Subcutaneous abdominal adipose tissue (tissue), 5 donors: Measurements from ENCODE around the gene NT5C3A.
A peak's percentile ranks its signal among the peaks of the same experiment; 100 is the strongest.

ENCODE experiments used
- H3K27ac ChIP-seq: one replicate; pipeline ENCODE4 v1.7.0; 2013; ENCODE audit warnings: low read depth, mild to moderate bottlenecking, inconsistent platforms, low read length, moderate library complexity
- H3K27me3 ChIP-seq, 5 donors: one replicate each; pipeline ENCODE4 v1.7.0; 2013; ENCODE audit warnings: low read length in 5 of 5, inconsistent platforms in 1 of 5; ENCODE audit not compliant: control insufficient read depth in 5 of 5, insufficient read depth in 4 of 5
- H3K36me3 ChIP-seq, 5 donors: one replicate each; pipeline ENCODE4 v1.7.0; 2013; ENCODE audit warnings: low read length in 5 of 5; ENCODE audit not compliant: control insufficient read depth in 5 of 5, insufficient read depth in 5 of 5
- H3K4me1 ChIP-seq, 5 donors: one replicate each; pipeline ENCODE4 v1.7.0; 2013; ENCODE audit warnings: low read length in 5 of 5, mild to moderate bottlenecking in 3 of 5, moderate library complexity in 1 of 5; ENCODE audit not compliant: control insufficient read depth in 5 of 5, insufficient read depth in 5 of 5
- H3K4me3 ChIP-seq, 5 donors: one replicate each; pipeline ENCODE4 v1.7.0; 2013; ENCODE audit warnings: low read length in 5 of 5, low read depth in 1 of 5
- H3K9ac ChIP-seq, 5 donors: one replicate each; pipeline ENCODE4 v1.7.0; 2013; ENCODE audit warnings: low read length in 5 of 5, mild to moderate bottlenecking in 4 of 5, moderate library complexity in 3 of 5
- H3K9me3 ChIP-seq, 5 donors: one replicate each; pipeline ENCODE4 v1.7.0; 2013; ENCODE audit warnings: low read length in 5 of 5; ENCODE audit not compliant: control insufficient read depth in 5 of 5
- donor health status: healthy.
- donor health status: healthy.
- donor health status: healthy.
- donor health status: healthy.
- donor health status: healthy.

Gene NT5C3A

DNA sequence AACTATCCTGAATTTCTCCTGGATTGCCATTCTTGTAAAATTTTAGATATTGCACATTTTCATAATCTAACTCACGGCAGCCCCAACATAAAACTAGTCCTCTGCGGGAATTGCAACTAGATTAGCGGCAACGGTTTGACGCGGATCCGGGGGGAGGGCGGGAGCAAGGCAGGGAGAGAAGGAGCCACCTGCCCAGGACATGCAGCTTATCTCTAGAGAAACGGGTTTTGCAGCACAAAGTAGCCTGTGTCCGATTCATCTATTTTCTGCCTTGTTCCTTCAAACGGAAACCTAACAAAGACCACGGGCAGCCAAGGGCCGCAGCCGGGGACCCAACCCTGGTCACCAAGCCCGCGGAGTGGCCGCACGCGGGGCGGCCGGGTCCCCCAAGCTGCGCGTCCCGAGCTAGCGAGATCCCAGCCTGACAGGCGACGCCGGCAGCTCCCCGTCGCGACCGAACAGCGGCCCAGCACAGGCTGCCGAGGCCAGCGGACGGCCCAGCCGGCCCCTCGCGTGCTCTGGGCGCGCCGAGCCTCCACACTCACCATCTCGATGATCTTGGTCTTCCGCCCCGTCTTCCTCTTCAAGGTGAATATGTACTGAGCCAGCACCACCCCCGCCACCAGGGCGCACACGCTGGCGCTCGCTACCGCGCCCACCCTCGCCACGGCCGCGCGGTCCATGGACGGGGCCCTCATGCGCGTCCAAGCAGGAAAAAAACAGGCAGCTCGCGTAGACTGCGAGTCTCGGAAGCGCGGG, at the start of gene NT5C3A:
NT5C3A (minus strand) TSS at position 754 of the 759 bp plus-strand sequence; CDS start at position 683, 71 bp downstream.
- Histone ChIP-seq H3K36me3 (no peaks in the 10 kb centered on the region), H3K4me1 (peaks cover 0 to 31% (median 23%) of the 10 kb centered on the region in 5 donors), H3K27me3 (no peaks in the 10 kb centered on the region), H3K4me3 (peak within 1 kb of the TSS; percentile 65 to 93 (median 90)), H3K9me3 (peaks cover 0 to 20% (median 10%) of the 10 kb centered on the region in 5 donors), H3K27ac (peak within 1 kb of the TSS; percentile 86), H3K9ac (peak within 1 kb of the TSS; percentile 64 to 94 (median 91))

DNA sequence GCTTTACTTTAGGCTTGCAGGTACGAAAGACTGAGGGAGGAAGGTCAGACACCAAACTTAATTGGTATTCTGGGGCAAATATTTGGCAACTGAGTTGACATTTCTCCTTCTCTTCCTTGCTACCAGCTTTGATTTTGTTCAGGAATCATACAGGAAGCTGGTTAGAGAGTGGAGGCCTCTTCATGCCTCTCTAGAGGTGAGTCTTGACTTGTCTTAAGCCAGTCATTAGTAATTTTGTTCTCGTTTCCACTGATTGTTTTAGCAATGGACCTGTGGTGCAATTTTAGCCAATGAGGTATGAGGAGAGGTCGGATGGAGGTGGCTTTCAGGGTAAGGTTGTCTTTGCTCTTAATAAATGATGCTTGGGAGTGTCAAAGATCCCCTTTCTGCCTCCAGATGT, 49.0 kb upstream of the NT5C3A start:
- no peak overlapping the region for H3K4me3 ChIP-seq
- H3K9ac ChIP-seq, result no peak overlapping the region
- H3K27ac ChIP-seq, result no peak overlapping the region
- H3K36me3 ChIP-seq, result no peaks in the 10 kb centered on the region
- H3K27me3 ChIP-seq, result peaks cover 0 to 2% (median 0%) of the 10 kb centered on the region in 5 donors
- peaks cover 5 to 27% (median 24%) of the 10 kb centered on the region in 5 donors for H3K4me1 ChIP-seq
- H3K9me3 ChIP-seq, result no peaks in the 10 kb centered on the region

DNA sequence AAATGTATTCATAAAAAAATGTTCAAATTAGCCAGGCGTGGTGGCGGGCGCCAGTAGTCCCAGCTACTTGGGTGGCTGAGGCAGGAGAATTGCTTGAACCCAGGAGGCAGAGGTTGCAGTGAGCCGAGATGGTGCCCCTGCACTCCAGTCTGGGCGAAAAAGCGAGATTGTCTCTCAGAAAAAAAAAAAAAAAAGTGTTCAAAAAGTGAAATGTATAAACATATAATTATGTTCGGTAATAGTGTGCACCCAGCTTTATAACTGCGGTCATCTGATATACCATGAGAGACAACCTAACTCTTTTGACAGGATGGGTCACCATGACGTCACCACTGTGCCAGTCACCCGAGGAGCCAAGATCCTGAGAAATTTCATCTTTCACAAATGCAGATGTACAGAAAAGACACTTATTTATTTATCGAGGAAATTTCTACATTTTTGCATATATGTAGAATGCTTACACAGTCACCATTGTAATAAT, 47.2 kb upstream of the NT5C3A start:
- Histone ChIP-seq H3K27me3 (peaks cover 0 to 2% (median 0%) of the 10 kb centered on the region in 5 donors), H3K4me1 (peaks cover 5 to 32% (median 30%) of the 10 kb centered on the region in 5 donors), H3K9ac (peak overlapping the region in 3 of 5 donors; percentile 20 to 56 (median 48)), H3K9me3 (no peaks in the 10 kb centered on the region), H3K27ac (no peak overlapping the region), H3K36me3 (no peaks in the 10 kb centered on the region), H3K4me3 (peak overlapping the region; percentile 60 to 87 (median 64))

DNA sequence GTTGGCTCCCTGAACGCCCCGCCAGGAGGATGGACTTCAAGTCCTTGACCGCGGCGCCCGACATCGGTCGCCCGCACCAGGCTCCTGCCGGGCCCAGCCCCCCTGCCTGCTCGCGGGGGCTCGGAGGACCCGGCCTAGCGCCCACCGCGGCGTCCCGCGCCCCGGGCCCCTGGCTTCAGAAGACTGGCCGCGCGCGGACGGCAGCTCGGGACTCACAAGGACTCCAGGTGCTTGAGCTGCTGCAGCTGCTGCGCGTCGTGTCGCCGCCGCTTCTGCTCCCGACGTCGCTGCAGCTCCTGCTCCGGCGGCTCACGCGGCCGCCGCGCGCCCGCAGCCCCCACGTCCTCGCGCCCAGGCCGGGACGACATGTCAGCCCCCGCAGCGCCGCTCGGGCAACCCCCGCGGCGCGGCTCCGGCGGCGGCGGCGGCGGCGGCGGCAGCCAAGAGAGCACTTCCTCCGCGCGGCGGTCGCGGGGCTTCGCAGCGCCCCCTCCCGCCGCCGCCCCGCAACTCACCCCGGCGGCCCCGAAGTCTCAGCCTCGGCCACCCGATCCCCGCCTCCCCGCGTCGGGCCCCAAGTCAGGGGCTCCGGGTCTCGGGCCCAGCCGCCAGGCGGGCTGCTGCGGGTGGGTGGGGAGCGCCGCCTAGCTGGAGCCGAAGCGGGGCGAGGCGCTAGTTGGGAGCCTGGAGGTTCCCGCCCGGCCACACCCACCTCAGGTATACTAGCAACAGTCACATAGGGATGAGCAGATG, 46.6 kb upstream of the NT5C3A start, which contains the start of gene RP9:
RP9 (minus strand) TSS at position 400 of the 753 bp plus-strand sequence; CDS start at position 368, 32 bp downstream.
- Histone ChIP-seq H3K9ac (peak within 1 kb of the TSS; percentile 86 to 92 (median 90)), H3K27ac (peak within 1 kb of the TSS; percentile 78), H3K36me3 (no peaks in the 10 kb centered on the region), H3K9me3 (no peaks in the 10 kb centered on the region), H3K4me3 (peak within 1 kb of the TSS; percentile 66 to 88 (median 86)), H3K4me1 (peaks cover 5 to 32% (median 30%) of the 10 kb centered on the region in 5 donors), H3K27me3 (peaks cover 0 to 2% (median 0%) of the 10 kb centered on the region in 5 donors)

DNA sequence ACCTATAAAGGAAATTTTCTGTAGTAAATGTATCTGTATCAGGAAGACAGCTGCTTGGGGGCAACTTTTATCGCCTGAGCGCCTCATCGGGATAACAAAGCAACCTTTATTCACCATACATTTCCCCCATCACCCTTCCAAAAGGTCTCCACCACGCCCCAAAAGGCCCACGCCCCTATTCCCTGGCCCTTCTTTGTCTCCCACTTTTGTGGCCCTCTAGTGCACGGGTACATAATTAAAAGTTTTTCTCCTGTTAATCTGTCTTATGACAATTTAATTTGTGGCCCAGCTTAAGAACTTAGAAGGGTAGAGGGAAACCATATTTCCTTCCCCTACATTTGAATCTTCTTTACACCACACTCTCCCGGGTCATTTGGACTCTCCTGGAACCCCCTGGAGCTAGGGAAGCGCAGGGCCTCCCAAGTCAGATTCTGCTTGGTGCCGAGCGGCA, 46.0 kb upstream of the NT5C3A start:
- Histone ChIP-seq H3K9me3 (no peaks in the 10 kb centered on the region), H3K4me1 (peaks cover 5 to 32% (median 30%) of the 10 kb centered on the region in 5 donors), H3K9ac (peak overlapping the region; percentile 86 to 92 (median 90))

DNA sequence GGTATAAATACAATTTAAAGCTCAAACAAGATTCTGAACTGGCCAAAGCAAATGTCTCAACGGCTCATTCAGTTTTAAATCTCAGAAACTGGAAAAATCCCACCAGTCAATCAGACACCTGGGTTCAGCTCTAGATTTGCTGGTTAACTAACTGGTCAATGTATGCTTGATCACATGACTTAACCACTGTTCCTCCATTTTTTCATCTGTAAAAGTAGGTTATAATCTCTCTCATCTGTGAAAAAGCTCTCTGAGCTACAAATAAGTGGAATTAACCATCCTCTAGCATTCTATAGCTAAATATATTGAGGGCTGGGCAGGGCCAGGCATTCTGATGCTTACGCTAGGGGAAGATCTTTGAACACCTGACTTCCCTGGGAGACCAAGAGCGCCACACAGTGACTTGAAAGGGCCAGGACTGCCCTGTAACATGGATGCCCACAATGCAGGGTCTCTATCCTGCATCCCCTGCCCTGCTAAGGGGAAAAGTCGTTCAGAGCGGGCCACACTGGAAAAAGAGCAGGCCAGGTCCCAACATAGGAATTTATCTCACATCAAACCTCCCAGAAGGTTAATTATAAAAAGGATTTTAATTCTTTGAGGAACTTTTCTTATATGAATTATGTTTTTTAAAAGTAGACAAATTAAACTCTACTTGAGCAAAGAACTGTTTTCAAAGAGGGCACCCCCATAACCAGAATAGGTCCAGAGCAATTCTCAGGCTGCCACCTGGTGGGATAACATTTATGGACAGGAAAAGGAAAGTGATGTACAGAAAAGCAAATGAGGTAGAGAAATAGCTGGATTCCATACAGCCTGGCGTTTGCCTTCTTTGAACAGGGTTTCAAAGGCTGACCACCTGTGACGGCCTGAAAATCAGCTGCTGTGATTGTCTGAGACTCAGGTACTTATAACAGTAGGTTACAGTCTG, 44.8 kb upstream of the NT5C3A start:
- peak overlapping the region; percentile 47 to 92 (median 89) for H3K9ac ChIP-seq
- H3K27me3 ChIP-seq, result no peaks in the 10 kb centered on the region
- H3K27ac ChIP-seq, result no peak overlapping the region
- peaks cover 0 to 12% (median 11%) of the 10 kb centered on the region in 5 donors for H3K36me3 ChIP-seq
- H3K4me3 ChIP-seq, result peak overlapping the region; percentile 66 to 88 (median 86)
- no peaks in the 10 kb centered on the region for H3K9me3 ChIP-seq
- peaks cover 5 to 34% (median 31%) of the 10 kb centered on the region in 5 donors for H3K4me1 ChIP-seq

More for the DNA sequence above, 46.0 kb upstream of the NT5C3A start:
- Histone ChIP-seq H3K27me3 (peaks cover 0 to 2% (median 0%) of the 10 kb centered on the region in 5 donors), H3K4me3 (peak overlapping the region; percentile 66 to 88 (median 86)), H3K36me3 (peaks cover 0 to under 1% (median under 1%) of the 10 kb centered on the region in 5 donors), H3K27ac (peak overlapping the region; percentile 78)

DNA sequence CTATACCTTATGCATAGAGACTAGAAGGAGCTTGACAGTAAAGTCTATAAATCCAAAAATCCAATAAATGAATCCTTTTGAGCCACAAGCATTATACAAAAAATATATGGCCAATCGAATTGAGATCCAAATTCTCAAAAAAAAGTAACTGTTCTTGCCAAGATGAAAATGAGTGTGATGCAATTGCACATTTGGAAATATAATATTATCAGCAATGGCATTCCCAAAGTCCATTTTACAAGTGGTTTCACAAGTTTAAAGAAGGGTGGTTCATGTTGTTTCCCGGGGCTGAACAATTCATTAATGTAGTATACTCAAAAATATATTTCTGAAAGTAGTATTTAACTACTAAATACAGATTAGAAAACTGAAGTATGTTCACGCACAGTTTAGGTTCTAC, 39.3 kb upstream of the NT5C3A start:
- no peak overlapping the region for H3K4me3 ChIP-seq
- no peaks in the 10 kb centered on the region for H3K9me3 ChIP-seq
- H3K4me1 ChIP-seq, result peaks cover 0 to 24% (median 7%) of the 10 kb centered on the region in 5 donors
- H3K36me3 ChIP-seq, result peaks cover 5 to 43% (median 37%) of the 10 kb centered on the region in 5 donors
- H3K27me3 ChIP-seq, result no peaks in the 10 kb centered on the region
- no peak overlapping the region for H3K9ac ChIP-seq
- H3K27ac ChIP-seq, result no peak overlapping the region

DNA sequence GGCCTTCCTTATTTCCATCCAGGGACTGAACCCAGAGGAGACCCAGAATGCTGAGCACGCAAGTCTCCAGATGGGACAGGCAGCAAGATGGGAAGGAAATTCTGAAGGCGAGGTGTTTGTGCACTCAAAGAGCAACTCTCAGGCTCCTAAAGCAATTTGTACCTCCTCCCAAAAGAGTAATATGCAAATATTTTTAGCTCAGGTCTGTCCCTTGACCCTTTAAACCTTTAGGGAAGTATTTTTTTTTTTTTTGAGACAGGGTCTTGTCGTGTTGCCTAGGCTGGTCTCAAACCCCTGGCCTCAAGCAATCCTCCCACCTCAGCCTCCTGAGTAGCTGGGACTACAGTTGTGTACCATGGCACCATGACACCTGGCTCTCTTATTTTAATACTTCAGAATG, 38.2 kb upstream of the NT5C3A start:
- H3K27ac ChIP-seq, result no peak overlapping the region
- no peaks in the 10 kb centered on the region for H3K9me3 ChIP-seq
- no peak overlapping the region for H3K4me3 ChIP-seq
- no peaks in the 10 kb centered on the region for H3K27me3 ChIP-seq
- H3K9ac ChIP-seq, result no peak overlapping the region
- H3K36me3 ChIP-seq, result peaks cover 10 to 54% (median 47%) of the 10 kb centered on the region in 5 donors
- H3K4me1 ChIP-seq, result peaks cover 0 to 17% (median 4%) of the 10 kb centered on the region in 5 donors
